GM10248 (cell line): ENCODE data around the gene EPHA7.

Source experiments
- CTCF ChIA-PET: fragments of 300-600 bp; sonication (Branson Sonifier 250); formaldehyde crosslinking; extraction: SDS; loops from one replicate; lab custom pipeline; 2021; ENCODE audit warnings: antibody characterized with exemption; lab: Yijun Ruan, JAX
- POLR2A ChIA-PET: fragments of 350-650 bp; sonication (Branson Sonifier 250); formaldehyde crosslinking; extraction: SDS; loops from one replicate; lab custom pipeline; 2020; ENCODE audit warnings: antibody characterized with exemption; lab: Yijun Ruan, JAX
- DNase-seq: peaks from one replicate; pipeline ENCODE4 v3.0.0; 2012; ENCODE audit errors: extremely low spot score
- TF ChIP-seq, protein P1 (sequence below): IDR thresholded peaks from 2 replicates; pipeline ENCODE4 v1.5.1; 2012; ENCODE audit warnings: mild to moderate bottlenecking, low read depth; ENCODE audit errors: extremely low read depth, missing control alignments, control extremely low read depth

Gene EPHA7

DNA sequence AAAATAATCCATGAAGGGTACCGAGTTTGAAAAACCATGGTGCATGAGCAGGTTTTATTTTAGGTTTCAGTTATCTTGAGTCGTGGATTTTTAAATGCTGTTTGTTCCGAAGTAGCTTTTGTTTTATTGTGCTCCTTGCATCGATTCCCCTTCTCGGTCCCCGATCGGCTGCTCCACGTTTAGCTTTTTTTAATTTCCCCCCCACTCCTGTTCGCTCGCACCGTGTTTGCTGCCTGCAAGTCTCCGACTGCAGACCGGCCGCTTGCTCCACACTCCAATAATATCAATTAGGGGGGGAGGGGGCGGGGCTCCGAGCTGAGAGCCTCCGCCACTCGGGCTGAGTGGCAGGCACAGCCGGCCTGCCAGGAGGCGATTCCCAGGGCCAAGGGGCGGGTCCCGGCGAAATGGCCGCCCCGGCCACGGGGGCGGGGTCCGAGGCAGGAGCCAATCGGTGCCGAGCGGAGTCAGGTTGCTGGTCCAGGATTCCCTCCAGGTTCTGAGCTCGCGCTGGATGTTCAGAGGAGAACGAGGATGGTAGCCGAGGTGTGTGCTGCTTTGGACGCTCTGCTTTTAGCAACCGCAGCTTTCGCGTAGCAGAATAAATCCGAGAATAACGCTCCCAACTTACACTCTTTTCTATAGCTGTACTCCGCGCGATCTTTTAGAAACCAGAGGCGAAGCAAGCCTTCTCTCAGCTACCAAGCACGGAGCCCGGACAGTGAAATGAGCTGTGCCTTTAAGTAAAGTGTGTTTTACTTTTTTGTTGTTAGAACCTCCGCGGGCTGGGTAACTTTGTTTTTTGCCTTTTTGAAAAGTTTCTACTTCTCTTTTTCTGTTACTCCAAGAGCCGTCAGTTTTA, at the start of gene EPHA7:
EPHA7 (minus strand) TSS at position 256 of the 859 bp plus-strand sequence; CDS start at position 38, 218 bp downstream.
- DNase-seq: peak; percentile 81
- POLR2A ChIA-PET: no interaction called here
- CTCF ChIA-PET: interaction anchor here (1.1 to 1.2 kb wide), 2 partner anchors 10 to 383 kb away, joined by 3 read pairs; no protein-coding TSS in a partner anchor
- TF ChIP-seq, protein P1, sequence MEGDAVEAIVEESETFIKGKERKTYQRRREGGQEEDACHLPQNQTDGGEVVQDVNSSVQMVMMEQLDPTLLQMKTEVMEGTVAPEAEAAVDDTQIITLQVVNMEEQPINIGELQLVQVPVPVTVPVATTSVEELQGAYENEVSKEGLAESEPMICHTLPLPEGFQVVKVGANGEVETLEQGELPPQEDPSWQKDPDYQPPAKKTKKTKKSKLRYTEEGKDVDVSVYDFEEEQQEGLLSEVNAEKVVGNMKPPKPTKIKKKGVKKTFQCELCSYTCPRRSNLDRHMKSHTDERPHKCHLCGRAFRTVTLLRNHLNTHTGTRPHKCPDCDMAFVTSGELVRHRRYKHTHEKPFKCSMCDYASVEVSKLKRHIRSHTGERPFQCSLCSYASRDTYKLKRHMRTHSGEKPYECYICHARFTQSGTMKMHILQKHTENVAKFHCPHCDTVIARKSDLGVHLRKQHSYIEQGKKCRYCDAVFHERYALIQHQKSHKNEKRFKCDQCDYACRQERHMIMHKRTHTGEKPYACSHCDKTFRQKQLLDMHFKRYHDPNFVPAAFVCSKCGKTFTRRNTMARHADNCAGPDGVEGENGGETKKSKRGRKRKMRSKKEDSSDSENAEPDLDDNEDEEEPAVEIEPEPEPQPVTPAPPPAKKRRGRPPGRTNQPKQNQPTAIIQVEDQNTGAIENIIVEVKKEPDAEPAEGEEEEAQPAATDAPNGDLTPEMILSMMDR: no peak

DNA sequence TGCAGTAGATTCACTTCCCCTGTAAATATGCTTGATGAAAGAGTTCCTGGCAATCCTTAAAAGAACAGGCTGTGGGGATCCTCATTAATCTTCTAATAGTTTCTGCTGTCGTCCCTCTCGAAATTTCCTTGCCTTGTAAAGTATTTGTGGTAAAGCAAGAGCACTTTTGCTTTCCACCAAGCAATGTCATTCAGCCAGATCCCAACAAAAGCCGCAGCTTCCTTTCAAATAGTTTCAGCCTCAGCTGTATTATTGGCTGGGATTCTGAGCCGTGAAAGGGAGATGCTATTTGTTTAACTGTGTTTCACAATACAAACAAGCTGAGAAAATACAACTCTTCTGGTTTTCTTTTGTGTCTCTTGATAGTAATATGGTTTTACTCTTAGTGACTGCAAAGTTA, 48.9 kb upstream of the EPHA7 start:
- DNase-seq: no peak
- CTCF ChIA-PET: no interaction called here
- TF ChIP-seq, protein P1: no peak
- POLR2A ChIA-PET: no interaction called here

DNA sequence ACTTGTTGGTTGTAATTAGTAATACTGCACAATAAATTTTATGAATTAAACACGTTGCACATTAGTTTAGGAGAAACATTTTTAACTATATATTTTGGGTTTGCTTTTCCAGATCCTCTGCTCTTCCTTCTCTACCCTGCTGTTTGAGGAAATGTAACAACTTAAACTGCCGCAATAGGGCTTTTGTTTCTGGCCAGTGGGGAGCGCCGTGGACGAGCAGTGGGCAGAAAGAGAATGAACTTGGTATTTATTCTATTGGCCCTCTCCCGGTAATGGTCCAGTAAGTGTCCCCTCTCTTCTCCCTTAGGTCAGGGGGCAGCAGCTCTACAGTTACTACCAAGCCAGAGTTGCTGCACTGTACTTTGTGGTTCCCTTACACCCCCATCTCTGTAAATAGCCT, 35.2 kb upstream of the EPHA7 start:
- TF ChIP-seq, protein P1: no peak
- no peak for DNase-seq
- ChIA-PET POLR2A (no interaction called here), CTCF (no interaction called here)

DNA sequence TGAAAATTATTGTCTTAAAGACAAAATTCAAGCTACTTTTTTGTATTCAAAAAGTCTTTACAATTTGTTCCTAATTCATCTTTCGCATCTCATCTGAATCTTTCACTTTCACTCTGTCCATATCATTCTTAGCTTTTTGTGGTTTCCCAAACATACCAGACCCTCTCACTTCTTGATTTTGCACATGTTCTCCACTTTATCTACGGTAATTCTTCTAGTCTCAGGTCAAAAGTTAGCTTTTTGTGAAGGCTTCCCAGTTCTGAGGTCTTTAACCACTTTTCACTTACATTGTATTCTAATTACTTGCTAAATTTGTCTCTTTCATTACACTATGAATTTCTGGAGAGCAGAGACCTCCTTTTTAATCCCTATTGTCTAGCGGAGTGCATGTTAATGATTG, 34.6 kb upstream of the EPHA7 start:
- POLR2A ChIA-PET: no interaction called here
- TF ChIP-seq, protein P1: no peak
- CTCF ChIA-PET: no interaction called here
- peak; percentile 20 for DNase-seq

DNA sequence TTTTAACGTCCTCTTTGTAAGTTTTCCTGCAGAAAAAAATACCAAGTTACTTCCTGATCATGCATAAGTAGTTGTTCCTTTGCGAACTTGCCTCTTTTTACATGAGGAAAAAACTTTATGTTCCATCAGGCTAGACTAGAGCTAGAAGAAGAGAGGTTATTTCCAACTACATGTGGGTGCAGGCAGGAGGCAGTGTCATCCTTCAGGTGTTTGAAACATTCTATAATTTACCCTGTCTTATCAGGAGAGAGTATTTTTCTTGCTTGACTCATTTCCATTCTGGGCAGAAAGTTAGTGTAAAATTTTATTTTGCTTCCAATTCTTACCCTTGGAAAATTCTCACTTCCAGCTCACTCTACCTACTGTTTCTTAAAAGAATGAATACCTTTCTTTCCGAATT, 28.5 kb upstream of the EPHA7 start:
- TF ChIP-seq, protein P1: peak; percentile 3
- CTCF ChIA-PET: no interaction called here
- POLR2A ChIA-PET: no interaction called here
- DNase-seq: no peak

DNA sequence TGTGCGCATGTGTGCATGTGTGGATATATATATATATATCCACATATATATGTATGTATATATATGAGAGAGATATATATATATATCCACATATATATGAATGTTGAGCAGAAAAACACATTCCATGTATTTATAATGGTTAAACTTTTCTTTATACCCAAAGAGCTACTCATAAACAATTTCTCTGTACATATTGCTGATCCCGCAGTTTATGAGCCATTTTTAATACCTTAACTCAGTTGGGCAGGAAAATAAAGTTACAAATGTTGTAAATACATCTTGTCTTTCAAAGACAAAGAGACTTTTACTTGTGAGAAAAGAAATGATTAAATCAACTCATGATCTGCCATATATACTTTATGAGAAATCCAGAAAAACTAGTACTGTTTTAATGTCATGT, 18.1 kb upstream of the EPHA7 start:
- ChIA-PET CTCF (interaction anchor here (1.3 kb wide), 1 partner anchor 13 kb away, joined by 3 read pairs; no protein-coding TSS in a partner anchor), POLR2A (no interaction called here)
- DNase-seq: no peak
- TF ChIP-seq, protein P1: no peak
